Measurements from ENCODE around the gene ZBTB24. TPM values are rescaled to one million over a fixed set of nuclear protein-coding genes. Genes with fewer than 3 reads are reported as not detected.

Gene ZBTB24
- total and polyA plus RNA-seq, 2 donors (not counting 1 experiment from before 2014, with no cell fraction given), result 4.4 to 8.6 TPM

DNA sequence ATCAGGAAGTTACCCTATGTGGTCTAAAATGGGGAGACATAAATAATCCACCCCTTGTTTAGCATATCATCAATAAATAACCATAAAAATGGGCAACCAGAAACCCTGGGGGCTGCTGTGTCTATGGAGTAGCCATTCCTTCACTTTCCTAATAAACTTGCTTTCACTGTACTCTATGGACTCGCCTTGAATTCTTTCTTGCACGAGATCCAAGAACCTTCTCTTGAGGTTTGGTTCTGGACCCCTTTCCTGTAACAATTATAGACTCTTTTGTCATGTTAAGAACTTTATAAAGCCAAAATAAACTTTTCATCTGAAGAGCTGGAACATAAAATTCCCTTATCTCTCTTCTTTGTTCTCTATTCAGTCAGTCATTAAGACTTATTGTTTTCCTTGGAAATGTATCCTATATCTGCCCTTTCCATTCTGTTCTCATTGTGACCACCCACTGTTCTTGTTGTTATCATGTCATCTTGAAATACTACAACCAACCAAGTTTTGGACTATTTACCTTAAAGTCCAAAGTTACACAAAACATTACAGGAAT lies 29.3 kb upstream of the ZBTB24 start:
- Histone ChIP-seq H3K9me3 (ENCODE audit: control insufficient read depth, insufficient read depth, low read depth, low read length) (no peaks in the 10 kb centered on the region), H3K9ac (ENCODE audit: insufficient read depth, low read length) (no peak overlapping the region), H2AFZ (ENCODE audit: low read length) (no peak overlapping the region), H4K20me1 (ENCODE audit: control insufficient read depth, extremely low read depth, insufficient read depth, low read length) (no peaks in the 10 kb centered on the region), H3K79me2 (ENCODE audit: control insufficient read depth, insufficient read depth, low read length) (no peaks in the 10 kb centered on the region), H3K4me2 (ENCODE audit: extremely low read depth, insufficient read depth, low read length) (no peak overlapping the region), H3K27me3 (ENCODE audit: control insufficient read depth, insufficient read depth, low read length) (no peaks in the 10 kb centered on the region), H3K4me3 (replicated peaks in 1 of 4; ENCODE audit: control extremely low read depth in 1 of 4, insufficient read depth in 1 of 4, low read depth in 3 of 4, low read length in 4 of 4) (no peak overlapping the region), H3K4me1 (ENCODE audit: control insufficient read depth, extremely low read depth, insufficient read depth, low read length) (no peaks in the 10 kb centered on the region), H3K27ac (ENCODE audit: insufficient read depth, low read length) (no peak overlapping the region), H3K36me3 (ENCODE audit: control insufficient read depth, insufficient read depth, low read length) (no peaks in the 10 kb centered on the region)
- DNase-seq (ENCODE audit: low read depth in 2 of 2), result peak in 1 of 2 donors; percentile 55
- TF ChIP-seq CTCF (conservative IDR thresholded peaks at IDR 0.05 in 1 of 2, IDR thresholded peaks at IDR 0.05 in 1 of 2; ENCODE audit: low read depth in 1 of 2, low read length in 2 of 2) (no peak), EZH2 (IDR thresholded peaks at IDR 0.05; ENCODE audit: low read length, missing control alignments) (no peak)

DNA sequence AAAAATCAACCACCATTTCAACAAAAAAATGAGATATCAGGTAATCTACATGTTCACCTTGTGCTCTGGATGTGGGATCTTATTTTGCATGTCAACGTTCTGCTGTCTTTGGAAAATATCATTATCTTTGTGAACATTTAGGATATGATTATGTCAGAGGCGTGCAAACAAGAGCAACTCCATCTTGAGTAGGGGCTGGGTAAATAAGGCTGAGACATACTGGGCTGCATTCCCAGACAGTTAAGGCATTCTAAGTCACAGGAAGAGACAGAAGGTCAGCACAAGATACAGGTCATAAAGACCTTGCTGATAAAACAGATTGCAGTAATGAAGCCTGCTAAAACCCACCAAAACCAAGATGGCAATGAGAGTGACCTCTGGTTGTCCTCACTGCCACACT lies 28.8 kb upstream of the ZBTB24 start:
- H3K27ac ChIP-seq (ENCODE audit: insufficient read depth, low read length), result no peak overlapping the region
- no peaks in the 10 kb centered on the region for H4K20me1 ChIP-seq (ENCODE audit: control insufficient read depth, extremely low read depth, insufficient read depth, low read length)
- H3K36me3 ChIP-seq (ENCODE audit: control insufficient read depth, insufficient read depth, low read length), result no peaks in the 10 kb centered on the region
- H3K4me3 ChIP-seq (replicated peaks in 1 of 4; ENCODE audit: control extremely low read depth in 1 of 4, insufficient read depth in 1 of 4, low read depth in 3 of 4, low read length in 4 of 4), result no peak overlapping the region
- TF ChIP-seq CTCF (conservative IDR thresholded peaks at IDR 0.05 in 1 of 2, IDR thresholded peaks at IDR 0.05 in 1 of 2; ENCODE audit: low read depth in 1 of 2, low read length in 2 of 2) (no peak), EZH2 (IDR thresholded peaks at IDR 0.05; ENCODE audit: low read length, missing control alignments) (no peak)
- H3K79me2 ChIP-seq (ENCODE audit: control insufficient read depth, insufficient read depth, low read length), result no peaks in the 10 kb centered on the region
- no peak overlapping the region for H2AFZ ChIP-seq (ENCODE audit: low read length)
- no peaks in the 10 kb centered on the region for H3K9me3 ChIP-seq (ENCODE audit: control insufficient read depth, insufficient read depth, low read depth, low read length)
- no peak overlapping the region for H3K4me2 ChIP-seq (ENCODE audit: extremely low read depth, insufficient read depth, low read length)
- DNase-seq (ENCODE audit: low read depth in 2 of 2), result peak in 1 of 2 donors; percentile 40
- H3K27me3 ChIP-seq (ENCODE audit: control insufficient read depth, insufficient read depth, low read length), result peaks cover 2% of the 10 kb centered on the region
- no peaks in the 10 kb centered on the region for H3K4me1 ChIP-seq (ENCODE audit: control insufficient read depth, extremely low read depth, insufficient read depth, low read length)
- no peak overlapping the region for H3K9ac ChIP-seq (ENCODE audit: insufficient read depth, low read length)

DNA sequence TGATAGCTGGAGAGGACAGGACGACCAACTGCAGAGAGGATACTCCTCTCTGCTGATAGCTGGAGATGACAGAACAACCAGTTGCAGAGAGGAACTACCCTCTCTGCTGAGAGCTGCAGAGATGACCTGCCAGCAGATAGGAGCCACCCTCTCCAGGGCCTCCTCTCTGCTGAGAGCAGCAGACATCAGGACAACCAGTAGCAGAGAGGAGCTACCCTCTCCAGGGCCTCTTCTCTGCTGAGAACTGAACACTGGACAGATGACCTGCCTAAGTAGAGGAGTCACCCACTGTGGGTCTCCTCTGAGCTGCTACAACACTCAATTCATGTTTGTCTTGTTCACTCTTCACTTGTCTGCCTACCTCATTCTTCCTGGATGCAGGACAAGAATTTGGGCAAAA lies 27.3 kb upstream of the ZBTB24 start:
- Histone ChIP-seq H3K4me2 (ENCODE audit: extremely low read depth, insufficient read depth, low read length) (no peak overlapping the region), H3K27me3 (ENCODE audit: control insufficient read depth, insufficient read depth, low read length) (peaks cover 2% of the 10 kb centered on the region), H3K79me2 (ENCODE audit: control insufficient read depth, insufficient read depth, low read length) (no peaks in the 10 kb centered on the region), H3K4me1 (ENCODE audit: control insufficient read depth, extremely low read depth, insufficient read depth, low read length) (no peaks in the 10 kb centered on the region), H3K27ac (ENCODE audit: insufficient read depth, low read length) (no peak overlapping the region), H4K20me1 (ENCODE audit: control insufficient read depth, extremely low read depth, insufficient read depth, low read length) (no peaks in the 10 kb centered on the region), H2AFZ (ENCODE audit: low read length) (no peak overlapping the region), H3K4me3 (replicated peaks in 1 of 4; ENCODE audit: control extremely low read depth in 1 of 4, insufficient read depth in 1 of 4, low read depth in 3 of 4, low read length in 4 of 4) (no peak overlapping the region), H3K36me3 (ENCODE audit: control insufficient read depth, insufficient read depth, low read length) (no peaks in the 10 kb centered on the region), H3K9me3 (ENCODE audit: control insufficient read depth, insufficient read depth, low read depth, low read length) (no peaks in the 10 kb centered on the region), H3K9ac (ENCODE audit: insufficient read depth, low read length) (no peak overlapping the region)
- TF ChIP-seq CTCF (conservative IDR thresholded peaks at IDR 0.05 in 1 of 2, IDR thresholded peaks at IDR 0.05 in 1 of 2; ENCODE audit: low read depth in 1 of 2, low read length in 2 of 2) (no peak), EZH2 (IDR thresholded peaks at IDR 0.05; ENCODE audit: low read length, missing control alignments) (no peak)
- peak in 1 of 2 donors; percentile 7 for DNase-seq (ENCODE audit: low read depth in 2 of 2)
